Measurements from ENCODE around the gene RAF1.

GRCh38 chr3:12710062-12710461, 46.1 kb upstream of the RAF1 start:
- no peak for TF ChIP-seq CTCF (IDR thresholded peaks at IDR 0.05)
- TF ChIP-seq POLR2A (IDR thresholded peaks at IDR 0.05): no peak

Measured in prostate gland (tissue), 2 donors.